CD4-positive, alpha-beta memory T cell (primary cell): Measurements from ENCODE around the gene CDKAL1. TPM values are rescaled to one million over a fixed set of nuclear protein-coding genes. Genes with fewer than 3 reads are reported as not detected.

ENCODE experiments used
- CTCF ChIA-PET: fragments of 350-600 bp; sonication (Branson Sonifier 250); formaldehyde crosslinking; loops from one replicate; lab custom pipeline; 2021; ENCODE audit warnings: inconsistent platforms; ENCODE audit not compliant: partially characterized antibody; lab: Charles Lee
- POLR2A ChIA-PET: fragments of 350-600 bp; sonication (Branson Sonifier 250); formaldehyde crosslinking; loops from one replicate; lab custom pipeline; 2021; ENCODE audit not compliant: partially characterized antibody; lab: Charles Lee
- DNase-seq, 5 donors: peaks; one replicate each; pipeline versions ENCODE4 v3.0.0 to v3.0.0-alpha.2; 2020 to 2022; ENCODE audit warnings: mixed read lengths in 1 of 5
- H3K27ac ChIP-seq: one replicate; pipeline ENCODE4 v1.7.0; 2013; ENCODE audit warnings: low read depth, low read length
- H3K27me3 ChIP-seq: 2 replicates; pipeline ENCODE4 v1.7.0; 2013; ENCODE audit warnings: mild to moderate bottlenecking, low read length, moderate library complexity; ENCODE audit not compliant: insufficient read depth
- H3K36me3 ChIP-seq: 2 replicates; pipeline ENCODE4 v1.7.0; 2013; ENCODE audit warnings: mild to moderate bottlenecking, low read length, moderate library complexity; ENCODE audit not compliant: insufficient read depth
- H3K4me1 ChIP-seq: 2 replicates; pipeline ENCODE4 v1.7.0; 2013; ENCODE audit warnings: mild to moderate bottlenecking, low read length, moderate library complexity; ENCODE audit not compliant: insufficient read depth
- H3K4me3 ChIP-seq, 2 donors: one replicate each; pipeline ENCODE4 v1.7.0; 2013; ENCODE audit warnings: low read length in 2 of 2, mild to moderate bottlenecking in 1 of 2
- H3K9me3 ChIP-seq, 2 donors: one replicate each; pipeline ENCODE4 v1.7.0; 2013; ENCODE audit warnings: low read length in 2 of 2, control low read depth in 1 of 2; ENCODE audit not compliant: control insufficient read depth in 1 of 2
- H3K27ac Mint-ChIP-seq, 7 donors: one replicate each; pipeline ENCODE4 v1.8.0; 2020 to 2021; ENCODE audit warnings: mixed read lengths in 7 of 7, mild to moderate bottlenecking in 6 of 7, inconsistent platforms in 3 of 7, moderate library complexity in 3 of 7
- H3K27me3 Mint-ChIP-seq, 2 donors: one replicate each; pipeline ENCODE4 v1.8.0; 2020 to 2021; ENCODE audit warnings: mixed read lengths in 2 of 2
- H3K36me3 Mint-ChIP-seq, 2 donors: one replicate each; pipeline ENCODE4 v1.8.0; 2020 to 2021; ENCODE audit warnings: mixed read lengths in 2 of 2, inconsistent platforms in 1 of 2, mild to moderate bottlenecking in 1 of 2
- H3K4me1 Mint-ChIP-seq, 4 donors: one replicate each; pipeline ENCODE4 v1.8.0; 2020 to 2021; ENCODE audit warnings: mixed read lengths in 4 of 4, mild to moderate bottlenecking in 1 of 4
- H3K4me3 Mint-ChIP-seq, 8 donors: one replicate each; pipeline ENCODE4 v1.8.0; 2020 to 2021; ENCODE audit warnings: mixed read lengths in 8 of 8, mild to moderate bottlenecking in 7 of 8, moderate library complexity in 6 of 8, inconsistent platforms in 3 of 8
- H3K9me3 Mint-ChIP-seq, 8 donors: one replicate each; pipeline ENCODE4 v1.8.0; 2020 to 2021; ENCODE audit warnings: mixed read lengths in 8 of 8, mild to moderate bottlenecking in 5 of 8, inconsistent platforms in 3 of 8, moderate library complexity in 1 of 8
- intact Hi-C: fragments of 100-400 bp; cut with micrococcal nuclease; formaldehyde crosslinking; loops from one replicate; pipeline ENCODE4 v1.15.1; 2023
- polyA plus RNA-seq, 2 donors: library from polyadenylated mRNA; unstranded; fragments of 300-500 nt; fragmentation: Illumina TruSeq; gene quantifications; one replicate each; pipeline ENCODE4 v1.2.3, GENCODE V29; 2021
- total RNA-seq, 2 experiments: library from RNA; stranded (reverse); gene quantifications; one replicate each; pipeline ENCODE4 v1.2.3, GENCODE V29; 2021

CDKAL1 gene
- total and polyA plus RNA-seq, 4 experiments from 2014 or later, result 22.3 to 41.8 (median 26.8) TPM

DNA sequence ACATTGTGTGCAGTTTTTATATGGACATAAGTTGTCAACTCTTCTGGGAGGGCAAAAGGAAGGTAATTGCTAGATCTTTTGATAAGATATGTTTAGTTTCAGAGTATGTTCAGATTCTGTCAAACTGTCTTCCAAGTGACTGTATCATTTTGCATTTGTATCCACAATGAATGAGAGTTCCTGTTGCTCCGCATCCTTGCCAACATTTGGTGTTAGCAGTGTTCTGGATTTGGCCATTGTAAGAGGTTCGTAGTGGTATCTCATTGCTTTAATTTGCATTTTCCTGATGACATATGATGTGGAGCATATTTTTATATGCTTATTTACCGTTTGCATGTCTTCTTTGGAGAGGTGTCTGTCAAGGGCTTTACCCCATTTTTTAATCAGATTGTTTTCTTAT lies 150.2 kb downstream of the CDKAL1 start:
- no peaks in the 10 kb centered on the region for H3K27me3 ChIP-seq
- Mint-ChIP-seq H3K4me3 (no peak overlapping the region), H3K27ac (no peak overlapping the region), H3K36me3 (peaks cover 3 to 4% of the 10 kb centered on the region in 2 donors), H3K9me3 (peaks cover 0 to 4% (median 0%) of the 10 kb centered on the region in 8 donors), H3K27me3 (no peaks in the 10 kb centered on the region), H3K4me1 (peaks cover 29 to 55% (median 42%) of the 10 kb centered on the region in 4 donors)
- CTCF ChIA-PET, result no interaction called here
- H3K27ac ChIP-seq, result no peak overlapping the region
- H3K4me1 ChIP-seq, result peaks cover 20% of the 10 kb centered on the region
- no peak overlapping the region for H3K4me3 ChIP-seq
- POLR2A ChIA-PET, result no interaction called here
- DNase-seq, result no peak
- H3K9me3 ChIP-seq, result no peaks in the 10 kb centered on the region
- intact Hi-C loops, result no loop called here
- no peaks in the 10 kb centered on the region for H3K36me3 ChIP-seq

DNA sequence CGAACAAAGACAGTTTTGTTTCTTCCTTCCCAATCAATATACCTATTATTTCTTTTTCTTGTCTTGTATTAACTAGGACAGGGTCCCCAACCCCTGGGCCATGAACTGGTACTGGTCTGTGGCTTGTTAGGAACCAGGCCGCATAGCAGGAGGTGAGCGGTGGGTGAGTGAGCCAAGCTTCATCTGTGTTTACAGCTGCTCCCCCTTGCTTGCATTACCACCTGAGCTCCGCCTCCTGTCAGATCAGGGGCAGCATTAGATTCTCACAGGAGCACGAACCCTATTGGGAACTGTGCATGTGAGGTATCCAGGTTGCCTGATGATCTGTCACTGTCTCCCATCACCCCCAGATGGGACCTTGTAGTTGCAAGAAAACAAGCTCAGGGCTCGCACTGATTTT lies 151.9 kb downstream of the CDKAL1 start:
- POLR2A ChIA-PET, result no interaction called here
- Mint-ChIP-seq H3K9me3 (peaks cover 0 to 4% (median 0%) of the 10 kb centered on the region in 8 donors), H3K27ac (no peak overlapping the region), H3K27me3 (no peaks in the 10 kb centered on the region), H3K4me3 (no peak overlapping the region), H3K36me3 (peaks cover 3 to 4% of the 10 kb centered on the region in 2 donors), H3K4me1 (peaks cover 23 to 52% (median 35%) of the 10 kb centered on the region in 4 donors)
- intact Hi-C loops, result no loop called here
- no peak overlapping the region for H3K27ac ChIP-seq
- H3K4me1 ChIP-seq, result peaks cover 24% of the 10 kb centered on the region
- CTCF ChIA-PET, result no interaction called here
- no peak for DNase-seq
- H3K9me3 ChIP-seq, result no peaks in the 10 kb centered on the region
- no peaks in the 10 kb centered on the region for H3K27me3 ChIP-seq
- no peak overlapping the region for H3K4me3 ChIP-seq
- no peaks in the 10 kb centered on the region for H3K36me3 ChIP-seq

DNA sequence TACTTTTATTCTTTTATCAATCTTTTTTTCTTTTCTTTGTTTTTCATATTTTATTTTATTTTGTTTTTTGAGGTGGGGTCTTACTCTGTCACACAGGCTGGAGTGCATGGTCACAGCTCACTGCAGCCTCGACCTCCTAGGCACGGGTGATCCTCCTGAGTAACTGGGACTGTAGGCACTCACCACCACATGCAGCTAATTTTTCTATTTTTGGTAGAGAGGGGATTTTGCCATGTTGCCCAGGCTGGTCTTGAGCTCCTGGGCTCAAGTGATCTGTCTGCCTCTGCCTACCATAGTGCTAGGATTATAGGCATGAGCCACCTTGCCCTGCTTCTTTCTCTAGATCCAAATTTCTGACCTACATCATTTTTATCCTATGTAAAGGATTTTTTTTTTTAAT lies 153.2 kb downstream of the CDKAL1 start:
- intact Hi-C loops, result no loop called here
- Histone ChIP-seq H3K9me3 (no peaks in the 10 kb centered on the region), H3K27me3 (no peaks in the 10 kb centered on the region), H3K36me3 (no peaks in the 10 kb centered on the region), H3K27ac (no peak overlapping the region), H3K4me3 (no peak overlapping the region), H3K4me1 (peaks cover 24% of the 10 kb centered on the region)
- H3K27me3 Mint-ChIP-seq, result no peaks in the 10 kb centered on the region
- no peak for DNase-seq
- H3K27ac Mint-ChIP-seq, result no peak overlapping the region
- peak overlapping the region in 1 of 8 donors; percentile 22 for H3K4me3 Mint-ChIP-seq
- peaks cover 3 to 4% of the 10 kb centered on the region in 2 donors for H3K36me3 Mint-ChIP-seq
- H3K4me1 Mint-ChIP-seq, result peaks cover 23 to 57% (median 34%) of the 10 kb centered on the region in 4 donors
- ChIA-PET CTCF (no interaction called here), POLR2A (no interaction called here)
- peaks cover 0 to 4% (median 0%) of the 10 kb centered on the region in 8 donors for H3K9me3 Mint-ChIP-seq

DNA sequence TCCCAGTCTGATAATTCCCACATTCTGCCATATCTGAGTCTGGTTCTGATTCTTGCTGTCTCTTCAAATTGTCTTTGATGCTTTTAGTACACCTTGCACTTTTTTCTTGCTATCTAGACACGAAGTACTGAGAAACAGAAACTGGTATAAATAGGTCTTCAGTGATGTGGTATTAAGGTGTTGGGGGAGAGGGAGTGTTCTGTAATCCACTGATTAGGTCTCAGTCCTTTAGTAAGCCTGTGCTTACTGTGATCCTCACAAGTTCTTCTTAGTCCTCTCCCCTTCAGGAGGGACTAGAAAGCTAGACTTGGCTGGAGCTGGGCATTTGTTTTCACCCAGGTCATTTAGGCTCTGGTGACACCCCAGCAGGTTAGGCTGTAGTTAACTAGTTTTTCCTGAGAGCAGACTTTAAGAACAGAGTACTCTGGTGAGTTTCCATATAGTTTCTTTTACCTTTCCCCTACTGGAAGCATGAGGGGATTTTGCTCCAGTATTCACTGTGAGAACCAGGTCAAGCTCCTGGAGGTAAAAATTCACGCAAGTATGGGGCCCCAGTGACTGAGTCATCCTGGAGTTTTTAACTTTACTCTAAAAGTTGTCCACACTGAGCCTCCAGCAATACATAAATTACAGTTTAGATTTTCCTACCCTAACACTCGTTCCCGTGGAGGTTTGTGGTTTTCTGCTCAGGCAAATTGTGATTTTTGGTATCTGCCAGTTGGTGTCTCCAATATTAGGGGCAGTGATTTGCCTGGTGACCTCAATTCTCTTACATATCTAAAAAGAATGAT lies 154.6 kb downstream of the CDKAL1 start:
- H3K4me1 Mint-ChIP-seq, result peaks cover 23 to 52% (median 34%) of the 10 kb centered on the region in 4 donors
- H3K27me3 Mint-ChIP-seq, result no peaks in the 10 kb centered on the region
- H3K36me3 ChIP-seq, result no peaks in the 10 kb centered on the region
- H3K9me3 Mint-ChIP-seq, result no peaks in the 10 kb centered on the region
- no peaks in the 10 kb centered on the region for H3K27me3 ChIP-seq
- CTCF ChIA-PET, result no interaction called here
- peaks cover 24% of the 10 kb centered on the region for H3K4me1 ChIP-seq
- no peak overlapping the region for H3K4me3 ChIP-seq
- no peak overlapping the region for H3K27ac ChIP-seq
- DNase-seq, result peak in 2 of 5 donors; percentile 0 to 23
- intact Hi-C loops, result no loop called here
- peak overlapping the region in 6 of 7 donors; percentile 4 to 58 (median 28) for H3K27ac Mint-ChIP-seq
- H3K36me3 Mint-ChIP-seq, result peaks cover 3 to 4% of the 10 kb centered on the region in 2 donors
- H3K4me3 Mint-ChIP-seq, result peak overlapping the region in 6 of 8 donors; percentile 10 to 66 (median 22)
- no peaks in the 10 kb centered on the region for H3K9me3 ChIP-seq
- POLR2A ChIA-PET, result no interaction called here

DNA sequence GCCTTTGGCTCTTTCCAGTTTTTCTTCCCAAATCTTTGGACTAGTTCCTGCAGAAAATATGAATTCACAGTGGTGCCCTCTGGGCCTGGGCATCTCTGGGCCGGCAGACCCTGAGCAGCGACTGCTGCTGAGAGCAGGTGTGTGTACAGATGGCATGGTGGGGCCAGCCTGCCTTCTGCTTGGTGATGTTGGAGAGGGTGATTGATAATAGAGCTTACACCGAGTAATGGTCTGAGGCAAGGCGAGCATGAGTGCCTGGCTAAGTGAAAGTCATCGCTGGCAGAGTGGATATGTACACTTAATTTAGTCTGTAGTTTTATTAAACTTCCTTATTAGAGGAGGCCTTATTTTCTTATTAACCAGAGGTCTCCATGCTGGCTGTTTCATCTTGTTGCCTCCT lies 156.9 kb downstream of the CDKAL1 start:
- CTCF ChIA-PET, result no interaction called here
- no peaks in the 10 kb centered on the region for H3K27me3 Mint-ChIP-seq
- intact Hi-C loops, result no loop called here

DNA sequence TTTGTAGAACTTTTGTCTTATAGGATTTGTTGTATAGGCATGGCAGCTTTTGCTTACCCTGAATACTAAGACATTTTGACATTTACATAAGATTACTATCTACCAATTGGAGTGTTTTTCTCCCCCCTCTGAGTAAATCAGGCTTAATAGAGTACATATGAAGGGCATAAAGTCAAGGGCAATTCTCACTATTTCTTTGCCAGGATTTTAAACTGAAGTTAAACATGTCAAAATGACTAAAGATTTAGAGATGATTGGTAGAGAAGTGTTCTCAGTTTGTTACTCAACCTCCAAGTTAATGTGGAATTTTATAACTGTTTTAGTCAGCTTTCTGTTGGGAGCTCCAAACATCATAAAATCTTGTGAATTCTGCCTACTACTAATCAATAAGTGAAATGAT lies 157.8 kb downstream of the CDKAL1 start:
- intact Hi-C loops, result no loop called here
- no peaks in the 10 kb centered on the region for H3K27me3 ChIP-seq
- no peaks in the 10 kb centered on the region for H3K36me3 ChIP-seq
- ChIA-PET POLR2A (no interaction called here), CTCF (no interaction called here)
- no peak for DNase-seq
- no peak overlapping the region for H3K4me3 ChIP-seq
- H3K9me3 ChIP-seq, result no peaks in the 10 kb centered on the region
- Mint-ChIP-seq H3K4me1 (peaks cover 20 to 44% (median 31%) of the 10 kb centered on the region in 4 donors), H3K4me3 (no peak overlapping the region), H3K27me3 (no peaks in the 10 kb centered on the region), H3K27ac (no peak overlapping the region), H3K9me3 (no peaks in the 10 kb centered on the region), H3K36me3 (peaks cover 0 to 7% of the 10 kb centered on the region in 2 donors)
- peaks cover 24% of the 10 kb centered on the region for H3K4me1 ChIP-seq
- no peak overlapping the region for H3K27ac ChIP-seq

More for the DNA sequence above, 156.9 kb downstream of the CDKAL1 start:
- DNase-seq, result no peak
- POLR2A ChIA-PET, result no interaction called here
- Mint-ChIP-seq H3K9me3 (no peaks in the 10 kb centered on the region), H3K27ac (no peak overlapping the region), H3K4me3 (no peak overlapping the region), H3K4me1 (peaks cover 17 to 49% (median 28%) of the 10 kb centered on the region in 4 donors), H3K36me3 (peaks cover 0 to 4% of the 10 kb centered on the region in 2 donors)
- H3K27ac ChIP-seq, result no peak overlapping the region
- no peak overlapping the region for H3K4me3 ChIP-seq
- H3K27me3 ChIP-seq, result no peaks in the 10 kb centered on the region
- H3K36me3 ChIP-seq, result no peaks in the 10 kb centered on the region
- H3K9me3 ChIP-seq, result no peaks in the 10 kb centered on the region
- H3K4me1 ChIP-seq, result peaks cover 24% of the 10 kb centered on the region

DNA sequence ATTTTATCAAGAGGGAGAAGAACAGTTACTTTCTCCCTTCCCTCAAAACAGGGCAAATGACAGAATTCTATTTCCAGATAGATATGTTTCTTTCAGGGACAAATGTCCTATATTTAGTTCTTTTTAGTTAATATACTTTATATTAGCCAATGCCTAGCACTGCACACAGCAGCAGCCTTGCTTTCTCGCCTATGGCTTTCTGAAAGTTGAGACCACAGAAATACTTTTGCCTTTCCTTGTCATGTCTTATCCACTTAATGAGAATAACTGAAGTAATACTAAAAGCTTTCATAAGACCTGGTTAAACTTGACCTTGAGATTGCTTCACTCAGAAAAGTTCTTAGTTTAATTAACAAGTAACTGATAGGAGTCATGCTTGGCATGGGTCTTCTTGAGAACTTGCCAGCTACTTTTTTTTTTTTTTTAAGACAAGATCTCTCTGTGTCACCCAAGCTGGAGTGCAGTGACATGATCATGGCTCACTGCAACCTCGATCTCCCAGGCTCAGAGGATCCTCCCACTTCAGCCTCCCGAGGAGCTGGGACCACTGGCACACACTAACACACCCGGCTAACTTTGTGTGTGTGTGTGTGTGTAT lies 159.3 kb downstream of the CDKAL1 start:
- DNase-seq, result no peak
- intact Hi-C loops, result no loop called here
- CTCF ChIA-PET, result no interaction called here
- no peaks in the 10 kb centered on the region for H3K9me3 ChIP-seq
- H3K27me3 ChIP-seq, result no peaks in the 10 kb centered on the region
- H3K27ac ChIP-seq, result no peak overlapping the region
- peaks cover 16 to 39% (median 24%) of the 10 kb centered on the region in 4 donors for H3K4me1 Mint-ChIP-seq
- H3K4me1 ChIP-seq, result peaks cover 13% of the 10 kb centered on the region
- no peaks in the 10 kb centered on the region for H3K36me3 ChIP-seq
- POLR2A ChIA-PET, result no interaction called here
- H3K9me3 Mint-ChIP-seq, result no peaks in the 10 kb centered on the region
- no peak overlapping the region for H3K4me3 ChIP-seq
- no peak overlapping the region for H3K27ac Mint-ChIP-seq
- no peak overlapping the region for H3K4me3 Mint-ChIP-seq
- no peaks in the 10 kb centered on the region for H3K27me3 Mint-ChIP-seq
- H3K36me3 Mint-ChIP-seq, result peaks cover 0 to 4% of the 10 kb centered on the region in 2 donors
